HG03342 (cell line): ENCODE data around the gene SIAE.

ENCODE experiments used
- ATAC-seq: cut with Tn5 transposase; IDR thresholded peaks from one replicate; pipeline ENCODE4 v1.9.1; 2021; ENCODE audit warnings: mild to moderate bottlenecking, moderate library complexity; ENCODE audit not compliant: unreplicated experiment

Gene SIAE

DNA sequence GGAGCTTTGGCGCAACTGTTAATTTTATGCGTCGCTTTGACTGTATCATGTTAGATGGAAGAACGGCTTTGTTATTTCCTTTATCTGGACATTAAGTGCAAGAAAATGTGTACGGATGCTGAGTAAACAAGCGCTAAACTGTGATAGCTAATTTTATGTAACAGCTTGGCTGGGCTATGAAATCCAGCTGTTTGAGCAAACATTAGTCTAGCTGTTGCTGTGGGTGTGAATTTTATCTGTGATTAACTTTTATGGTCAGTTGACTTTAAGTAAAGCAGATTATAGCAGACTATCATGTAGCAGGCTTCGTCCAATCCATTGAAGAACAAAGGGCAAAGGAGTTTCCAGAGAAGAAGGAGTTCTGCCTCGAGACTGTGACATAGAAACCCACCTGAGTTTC, 89.8 kb downstream of the SIAE start:
- no peak for ATAC-seq
